ENCODE data around the gene MYH10.

Gene MYH10

GRCh38 chr17:8458128-8458527 lies 172.4 kb downstream of the MYH10 start (continued):
- TF ChIP-seq ZNF24 (tag by site-specific recombination; IDR thresholded peaks at IDR 0.05) = no peak
- TF ChIP-seq, protein P1, sequence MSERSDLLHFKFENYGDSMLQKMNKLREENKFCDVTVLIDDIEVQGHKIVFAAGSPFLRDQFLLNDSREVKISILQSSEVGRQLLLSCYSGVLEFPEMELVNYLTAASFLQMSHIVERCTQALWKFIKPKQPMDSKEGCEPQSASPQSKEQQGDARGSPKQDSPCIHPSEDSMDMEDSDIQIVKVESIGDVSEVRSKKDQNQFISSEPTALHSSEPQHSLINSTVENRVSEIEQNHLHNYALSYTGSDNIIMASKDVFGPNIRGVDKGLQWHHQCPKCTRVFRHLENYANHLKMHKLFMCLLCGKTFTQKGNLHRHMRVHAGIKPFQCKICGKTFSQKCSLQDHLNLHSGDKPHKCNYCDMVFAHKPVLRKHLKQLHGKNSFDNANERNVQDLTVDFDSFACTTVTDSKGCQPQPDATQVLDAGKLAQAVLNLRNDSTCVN (tag by site-specific recombination; optimal IDR thresholded peaks at IDR 0.05) = no peak
- no peak for TF ChIP-seq ZNF112 (tag by site-specific recombination; IDR thresholded peaks at IDR 0.05)
- no peak for TF ChIP-seq ZNF146 (tag by site-specific recombination; IDR thresholded peaks at IDR 0.05)
- no peak for TF ChIP-seq ZNF785 (tag by site-specific recombination; IDR thresholded peaks at IDR 0.05)

GRCh38 chr17:8455665-8456209 lies 174.8 kb downstream of the MYH10 start:
- Histone ChIP-seq H3K4me1 (ENCODE audit: control insufficient read depth, insufficient read depth, low read length) (no peaks in the 10 kb centered on the region), H3K36me3 (ENCODE audit: control insufficient read depth in 2 of 2, insufficient read depth in 1 of 2, low read length in 2 of 2) (peaks cover 88 to 90% of the 10 kb centered on the region in 2 experiments), H3K4me3 (ENCODE audit: low read depth, low read length) (no peak overlapping the region), H3K9me3 (ENCODE audit: control insufficient read depth, insufficient read depth, low read depth, low read length) (no peaks in the 10 kb centered on the region), H3K27ac (ENCODE audit: extremely low read depth, low read depth, low read length) (no peak overlapping the region)
- POLR2A ChIA-PET = no interaction called here
- TF ChIP-seq ZNF561 (tag by site-specific recombination; IDR thresholded peaks at IDR 0.05; ENCODE audit: borderline replicate concordance) = no peak
- no peak for TF ChIP-seq ZNF37A (tag by site-specific recombination; IDR thresholded peaks at IDR 0.05)
- peak; percentile 61 for TF ChIP-seq PRDM1 (tag by site-specific recombination; IDR thresholded peaks at IDR 0.05)
- CTCF ChIA-PET = interaction anchor here (0.6 to 0.7 kb wide), 2 partner anchors 60 to 627 kb away, joined by 3 to 8 read pairs; no protein-coding TSS in a partner anchor

DNA sequence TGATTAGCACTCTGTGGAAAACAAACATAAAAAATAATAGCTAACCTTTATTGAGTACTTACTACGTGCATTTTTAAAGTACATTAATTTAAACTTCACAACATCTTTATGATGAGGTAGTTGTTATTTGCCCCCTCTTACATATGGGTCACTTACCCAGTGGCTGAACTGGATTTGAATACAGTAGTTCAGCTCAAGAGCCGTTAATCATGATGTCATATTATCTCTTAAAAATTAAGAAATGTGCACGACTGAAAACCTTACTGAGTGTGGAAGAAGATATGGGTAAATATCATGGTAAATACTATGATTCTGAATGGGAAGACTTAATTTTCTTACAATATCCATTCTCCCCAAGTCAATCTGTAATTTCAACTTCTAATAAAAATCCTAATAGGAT lies 177.2 kb downstream of the MYH10 start:
- Histone ChIP-seq H3K36me3 (ENCODE audit: control insufficient read depth in 2 of 2, insufficient read depth in 1 of 2, low read length in 2 of 2) (peaks cover 84 to 90% of the 10 kb centered on the region in 2 experiments), H3K27ac (ENCODE audit: extremely low read depth, low read depth, low read length) (no peak overlapping the region), H3K4me3 (ENCODE audit: low read depth, low read length) (no peak overlapping the region), H3K9me3 (ENCODE audit: control insufficient read depth, insufficient read depth, low read depth, low read length) (no peaks in the 10 kb centered on the region), H3K4me1 (ENCODE audit: control insufficient read depth, insufficient read depth, low read length) (no peaks in the 10 kb centered on the region)
- ChIA-PET CTCF (interaction anchor here (1.1 kb wide), 1 partner anchor 393 kb away, joined by 3 read pairs; no protein-coding TSS in a partner anchor), POLR2A (no interaction called here)
- TF ChIP-seq YY1 (tag by site-specific recombination; IDR thresholded peaks at IDR 0.05) = no peak
- TF ChIP-seq, protein P2, sequence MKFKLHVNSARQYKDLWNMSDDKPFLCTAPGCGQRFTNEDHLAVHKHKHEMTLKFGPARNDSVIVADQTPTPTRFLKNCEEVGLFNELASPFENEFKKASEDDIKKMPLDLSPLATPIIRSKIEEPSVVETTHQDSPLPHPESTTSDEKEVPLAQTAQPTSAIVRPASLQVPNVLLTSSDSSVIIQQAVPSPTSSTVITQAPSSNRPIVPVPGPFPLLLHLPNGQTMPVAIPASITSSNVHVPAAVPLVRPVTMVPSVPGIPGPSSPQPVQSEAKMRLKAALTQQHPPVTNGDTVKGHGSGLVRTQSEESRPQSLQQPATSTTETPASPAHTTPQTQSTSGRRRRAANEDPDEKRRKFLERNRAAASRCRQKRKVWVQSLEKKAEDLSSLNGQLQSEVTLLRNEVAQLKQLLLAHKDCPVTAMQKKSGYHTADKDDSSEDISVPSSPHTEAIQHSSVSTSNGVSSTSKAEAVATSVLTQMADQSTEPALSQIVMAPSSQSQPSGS (tag by site-specific recombination; IDR thresholded peaks at IDR 0.05; ENCODE audit: low read depth) = peak; percentile 69

DNA sequence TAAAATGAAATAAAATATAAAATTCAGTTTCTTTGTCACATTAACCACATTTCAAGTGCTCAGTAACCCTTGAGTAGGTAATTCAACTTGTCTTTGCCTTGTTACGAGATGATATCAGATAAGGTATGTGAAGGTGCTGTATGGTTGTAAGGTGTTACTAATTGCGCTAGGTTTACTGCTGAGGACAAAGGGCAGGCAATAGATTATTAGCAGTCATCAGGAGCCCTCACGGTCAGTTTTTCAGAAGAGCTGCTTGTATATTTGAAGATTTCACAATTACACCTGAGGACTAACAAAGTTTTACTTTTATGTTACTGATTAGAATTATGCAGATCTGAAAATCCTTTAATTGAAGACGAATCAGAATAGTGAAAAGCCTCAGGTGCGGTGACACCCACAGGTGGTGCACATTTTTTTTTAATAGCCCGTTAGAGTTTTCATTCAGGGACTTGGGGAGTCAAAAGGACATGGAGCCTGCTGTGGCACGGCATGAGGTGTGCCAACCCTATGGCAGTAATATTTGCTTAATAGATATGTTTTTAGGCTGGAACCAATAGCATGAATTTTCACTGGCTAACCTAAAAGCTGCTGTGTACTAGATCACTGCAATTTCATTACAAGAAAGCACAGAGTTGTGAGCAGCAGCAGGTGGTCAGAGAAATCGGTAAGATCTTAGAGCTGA lies 178.5 kb downstream of the MYH10 start:
- POLR2A ChIA-PET = interaction anchor here (0.7 to 1.0 kb wide), 2 partner anchors 16 to 434 kb away, joined by 4 to 5 read pairs; partner anchors contain the start of gene NDEL1
- H3K36me3 ChIP-seq (ENCODE audit: control insufficient read depth in 2 of 2, insufficient read depth in 1 of 2, low read length in 2 of 2) = peaks cover 83 to 94% of the 10 kb centered on the region in 2 experiments

GRCh38 chr17:8448310-8448709 lies 182.2 kb downstream of the MYH10 start:
- no peak overlapping the region for H3K4me3 ChIP-seq (ENCODE audit: low read depth, low read length)
- CTCF ChIA-PET = interaction anchor here (1.4 to 1.8 kb wide), 2 partner anchors 11 to 38 kb away, joined by 4 to 7 read pairs; no protein-coding TSS in a partner anchor
- peaks cover 63 to 86% of the 10 kb centered on the region in 2 experiments for H3K36me3 ChIP-seq (ENCODE audit: control insufficient read depth in 2 of 2, insufficient read depth in 1 of 2, low read length in 2 of 2)
- H3K9me3 ChIP-seq (ENCODE audit: control insufficient read depth, insufficient read depth, low read depth, low read length) = no peaks in the 10 kb centered on the region
- no peak overlapping the region for H3K27ac ChIP-seq (ENCODE audit: extremely low read depth, low read depth, low read length)
- POLR2A ChIA-PET = no interaction called here
- no peaks in the 10 kb centered on the region for H3K4me1 ChIP-seq (ENCODE audit: control insufficient read depth, insufficient read depth, low read length)
- TF ChIP-seq KLF1 (tag by site-specific recombination; IDR thresholded peaks at IDR 0.05) (no peak), ZNF121 (tag by site-specific recombination; IDR thresholded peaks at IDR 0.05) (no peak), ZNF132 (tag by site-specific recombination; IDR thresholded peaks at IDR 0.05; ENCODE audit: borderline replicate concordance) (no peak), ZNF658 (tag by site-specific recombination; IDR thresholded peaks at IDR 0.05) (no peak)
- TF ChIP-seq, protein P3, sequence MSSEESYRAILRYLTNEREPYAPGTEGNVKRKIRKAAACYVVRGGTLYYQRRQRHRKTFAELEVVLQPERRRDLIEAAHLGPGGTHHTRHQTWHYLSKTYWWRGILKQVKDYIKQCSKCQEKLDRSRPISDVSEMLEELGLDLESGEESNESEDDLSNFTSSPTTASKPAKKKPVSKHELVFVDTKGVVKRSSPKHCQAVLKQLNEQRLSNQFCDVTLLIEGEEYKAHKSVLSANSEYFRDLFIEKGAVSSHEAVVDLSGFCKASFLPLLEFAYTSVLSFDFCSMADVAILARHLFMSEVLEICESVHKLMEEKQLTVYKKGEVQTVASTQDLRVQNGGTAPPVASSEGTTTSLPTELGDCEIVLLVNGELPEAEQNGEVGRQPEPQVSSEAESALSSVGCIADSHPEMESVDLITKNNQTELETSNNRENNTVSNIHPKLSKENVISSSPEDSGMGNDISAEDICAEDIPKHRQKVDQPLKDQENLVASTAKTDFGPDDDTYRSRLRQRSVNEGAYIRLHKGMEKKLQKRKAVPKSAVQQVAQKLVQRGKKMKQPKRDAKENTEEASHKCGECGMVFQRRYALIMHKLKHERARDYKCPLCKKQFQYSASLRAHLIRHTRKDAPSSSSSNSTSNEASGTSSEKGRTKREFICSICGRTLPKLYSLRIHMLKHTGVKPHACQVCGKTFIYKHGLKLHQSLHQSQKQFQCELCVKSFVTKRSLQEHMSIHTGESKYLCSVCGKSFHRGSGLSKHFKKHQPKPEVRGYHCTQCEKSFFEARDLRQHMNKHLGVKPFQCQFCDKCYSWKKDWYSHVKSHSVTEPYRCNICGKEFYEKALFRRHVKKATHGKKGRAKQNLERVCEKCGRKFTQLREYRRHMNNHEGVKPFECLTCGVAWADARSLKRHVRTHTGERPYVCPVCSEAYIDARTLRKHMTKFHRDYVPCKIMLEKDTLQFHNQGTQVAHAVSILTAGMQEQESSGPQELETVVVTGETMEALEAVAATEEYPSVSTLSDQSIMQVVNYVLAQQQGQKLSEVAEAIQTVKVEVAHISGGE (tag by site-specific recombination; conservative IDR thresholded peaks at IDR 0.05; ENCODE audit: low read depth) = no peak
- TF ChIP-seq, protein P4, sequence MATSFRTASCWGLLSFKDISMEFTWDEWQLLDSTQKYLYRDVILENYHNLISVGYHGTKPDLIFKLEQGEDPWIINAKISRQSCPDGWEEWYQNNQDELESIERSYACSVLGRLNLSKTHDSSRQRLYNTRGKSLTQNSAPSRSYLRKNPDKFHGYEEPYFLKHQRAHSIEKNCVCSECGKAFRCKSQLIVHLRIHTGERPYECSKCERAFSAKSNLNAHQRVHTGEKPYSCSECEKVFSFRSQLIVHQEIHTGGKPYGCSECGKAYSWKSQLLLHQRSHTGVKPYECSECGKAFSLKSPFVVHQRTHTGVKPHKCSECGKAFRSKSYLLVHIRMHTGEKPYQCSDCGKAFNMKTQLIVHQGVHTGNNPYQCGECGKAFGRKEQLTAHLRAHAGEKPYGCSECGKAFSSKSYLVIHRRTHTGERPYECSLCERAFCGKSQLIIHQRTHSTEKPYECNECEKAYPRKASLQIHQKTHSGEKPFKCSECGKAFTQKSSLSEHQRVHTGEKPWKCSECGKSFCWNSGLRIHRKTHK (tag by site-specific recombination; IDR thresholded peaks at IDR 0.05) = no peak

More for the DNA sequence above, 178.5 kb downstream of the MYH10 start:
- Histone ChIP-seq H3K4me3 (ENCODE audit: low read depth, low read length) (no peak overlapping the region), H3K9me3 (ENCODE audit: control insufficient read depth, insufficient read depth, low read depth, low read length) (no peaks in the 10 kb centered on the region), H3K27ac (ENCODE audit: extremely low read depth, low read depth, low read length) (no peak overlapping the region), H3K4me1 (ENCODE audit: control insufficient read depth, insufficient read depth, low read length) (no peaks in the 10 kb centered on the region)
- TF ChIP-seq SCRT1 (tag by site-specific recombination; IDR thresholded peaks at IDR 0.05; ENCODE audit: borderline replicate concordance) (0 out of 2 replicates have a peak, but pooled peaks have one; percentile 23), ZNF777 (tag by site-specific recombination; IDR thresholded peaks at IDR 0.05; ENCODE audit: borderline replicate concordance) (no peak), SCRT2 (tag by site-specific recombination; IDR thresholded peaks at IDR 0.05) (0 out of 2 replicates have a peak, but pooled peaks have one; percentile 31)
- CTCF ChIA-PET = interaction anchor here (1.0 kb wide), 1 partner anchor 42 kb away, joined by 3 read pairs; no protein-coding TSS in a partner anchor
